Measurements from ENCODE around the gene CRTC3. TPM values are rescaled to one million over a fixed set of nuclear protein-coding genes. Genes with fewer than 3 reads are reported as not detected.

CRTC3 gene
- total RNA-seq, 1 experiment from 2014 or later: 31.1 TPM

DNA sequence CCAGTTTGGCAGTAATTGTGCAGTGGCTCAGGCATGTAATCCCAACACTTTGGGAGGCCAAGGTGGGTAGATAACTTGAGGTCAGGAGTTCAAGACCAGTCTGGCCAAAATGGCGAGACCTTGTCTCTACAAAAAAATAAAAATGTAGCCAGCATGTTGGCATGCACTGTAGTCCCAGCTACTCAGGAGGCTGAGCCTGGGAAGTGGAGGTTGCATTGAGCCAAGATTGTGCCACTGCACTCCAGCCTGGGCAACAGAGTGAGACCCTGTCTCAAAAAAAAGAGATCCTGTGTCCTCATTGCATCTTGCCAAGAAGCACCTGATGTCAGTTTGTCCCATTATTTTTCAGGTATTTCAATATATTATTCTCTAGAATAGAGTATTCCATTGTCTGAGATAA lies 61.8 kb downstream of the CRTC3 start:
- peak; percentile 28 for DNase-seq (ENCODE audit: extremely low read depth, low read depth)

GRCh38 chr15:90592131-90592881 lies 62.6 kb downstream of the CRTC3 start:
- DNase-seq (ENCODE audit: extremely low read depth, low read depth): peak; percentile 96

DNA sequence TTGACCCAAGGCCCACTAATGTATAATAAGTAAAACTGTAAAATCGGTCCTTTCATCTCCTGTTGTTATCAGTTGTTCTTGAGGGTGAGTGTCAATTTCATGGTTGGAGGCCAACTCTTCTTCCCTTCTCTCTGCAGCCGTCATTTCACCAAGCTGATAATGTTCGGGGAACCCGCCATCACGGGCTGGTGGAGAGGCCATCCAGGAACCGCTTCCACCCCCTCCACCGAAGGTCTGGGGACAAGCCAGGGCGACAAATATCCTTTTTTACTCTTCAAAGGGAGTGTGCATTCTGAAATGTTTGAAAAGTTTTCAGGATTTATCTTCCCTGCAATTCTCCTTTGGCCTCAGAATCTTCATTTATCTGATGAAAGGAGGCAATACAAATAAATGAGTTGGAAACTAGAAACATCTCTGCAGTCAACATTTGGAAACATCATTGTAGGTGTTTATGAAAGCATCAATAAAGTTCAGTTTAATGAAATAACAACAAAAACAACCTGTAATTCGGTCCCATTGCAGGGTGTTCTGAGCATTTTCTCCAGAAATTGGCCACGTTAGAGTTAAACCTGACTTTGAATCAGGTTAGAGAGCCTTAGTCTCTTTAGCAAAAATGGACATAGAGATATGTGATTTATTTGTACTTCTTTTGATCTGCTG lies 63.9 kb downstream of the CRTC3 start:
- peak; percentile 41 for DNase-seq (ENCODE audit: extremely low read depth, low read depth)

DNA sequence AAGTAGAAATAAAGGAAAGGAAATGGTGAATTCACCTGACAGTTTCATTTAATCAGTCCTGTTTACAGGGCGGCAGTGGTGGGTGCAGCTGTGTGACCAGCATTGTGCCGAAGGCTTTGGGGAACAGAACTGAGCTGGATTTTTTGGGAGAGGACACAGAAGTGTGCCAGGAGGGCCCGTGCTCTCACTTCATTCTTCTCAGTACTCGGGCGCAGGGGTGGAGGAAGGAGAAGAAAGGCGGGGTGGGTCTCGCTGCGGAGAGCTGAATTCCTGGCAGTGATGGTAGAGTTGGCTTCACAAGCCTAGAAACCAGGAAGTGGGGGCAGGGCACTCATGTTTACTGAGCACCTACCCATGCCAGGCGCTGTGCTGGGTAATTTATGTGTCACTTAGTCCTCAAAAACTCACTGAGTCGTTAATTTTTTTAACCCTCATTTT lies 64.6 kb downstream of the CRTC3 start:
- peak; percentile 95 for DNase-seq (ENCODE audit: extremely low read depth, low read depth)

DNA sequence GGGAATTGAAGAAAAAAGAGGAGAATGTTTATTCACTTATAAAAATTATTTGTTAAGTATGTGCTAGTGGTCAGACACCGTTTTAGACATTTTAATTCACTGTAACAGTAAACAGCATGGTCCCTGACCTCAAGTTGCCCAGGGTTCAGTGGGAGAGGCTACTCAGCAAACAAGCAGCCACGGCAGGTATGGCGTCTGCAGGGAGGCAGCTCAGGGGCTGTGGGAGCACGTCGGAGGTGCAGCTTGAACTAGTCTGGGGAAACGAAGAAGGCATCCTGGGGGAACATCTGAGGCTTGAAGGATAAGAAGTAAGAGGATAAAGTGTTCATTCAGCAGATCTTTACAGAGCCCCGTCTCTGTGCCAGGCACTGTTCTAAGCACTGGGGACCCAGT lies 66.0 kb downstream of the CRTC3 start:
- peak; percentile 28 for DNase-seq (ENCODE audit: extremely low read depth, low read depth)

DNA sequence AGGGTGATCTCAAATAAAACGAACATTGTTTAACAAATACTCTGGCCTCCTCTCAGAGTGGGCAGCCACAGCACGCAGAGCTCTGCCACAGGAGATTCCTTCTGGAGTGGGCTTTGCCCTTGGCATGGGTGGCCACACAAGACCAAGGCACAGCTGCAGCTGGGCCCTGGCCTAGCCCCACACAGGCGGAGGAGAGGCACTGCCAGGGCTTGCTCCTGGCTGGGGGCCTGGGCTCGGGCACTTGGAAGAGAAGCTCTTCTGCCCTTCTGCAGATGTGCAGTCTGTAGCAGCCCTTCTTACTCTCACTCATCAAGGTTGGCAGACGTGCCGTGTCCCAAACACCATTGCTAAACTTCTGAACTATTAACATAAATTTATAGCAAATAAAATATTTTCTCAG lies 67.2 kb downstream of the CRTC3 start:
- no peak for DNase-seq (ENCODE audit: extremely low read depth, low read depth)

DNA sequence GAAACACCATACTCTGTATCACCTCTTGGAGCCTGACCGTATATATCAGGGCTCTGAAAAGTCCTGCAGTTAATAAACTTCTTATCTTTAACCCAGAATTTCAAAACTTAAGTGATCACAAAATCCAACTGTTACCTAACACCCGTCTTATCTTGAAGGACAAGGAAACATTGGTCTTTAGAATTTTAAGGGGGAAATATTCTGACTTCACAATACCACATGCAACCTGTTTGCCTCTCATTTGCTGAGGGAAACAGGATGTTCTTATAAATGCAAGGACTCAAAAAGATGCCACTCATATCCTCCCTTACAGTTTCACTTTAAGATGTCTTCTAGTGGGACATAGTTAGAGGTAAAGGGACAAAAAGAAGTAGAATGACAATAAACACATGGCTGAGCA lies 67.9 kb downstream of the CRTC3 start:
- no peak for DNase-seq (ENCODE audit: extremely low read depth, low read depth)

DNA sequence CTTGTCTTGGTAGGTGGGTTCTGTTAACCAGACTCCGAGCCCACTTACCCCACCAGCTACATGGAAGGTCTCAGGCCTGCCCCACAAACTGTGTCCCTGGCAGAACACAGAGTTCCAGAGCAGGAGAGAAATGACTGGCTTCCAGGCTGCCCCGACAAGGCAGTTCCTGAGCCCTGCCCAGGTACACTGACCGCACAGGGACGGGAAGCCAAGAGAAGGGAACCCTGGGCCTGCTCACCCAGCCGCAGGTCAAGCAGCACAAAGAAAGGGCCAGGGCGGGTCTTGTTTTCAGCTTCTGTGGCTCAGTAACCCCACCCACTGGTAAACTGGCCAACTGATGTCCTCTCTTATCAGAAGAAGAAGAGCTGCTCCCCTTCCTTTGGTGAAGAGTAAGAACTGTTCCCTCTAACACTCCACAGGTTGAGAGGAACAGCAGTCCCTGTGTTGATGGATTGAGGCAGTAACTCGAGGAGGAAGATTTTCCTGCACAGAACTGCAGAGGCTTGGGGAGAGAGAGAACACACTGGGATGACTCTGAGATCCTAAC lies 68.4 kb downstream of the CRTC3 start:
- DNase-seq (ENCODE audit: extremely low read depth, low read depth): peak; percentile 68

- DNase-seq (ENCODE audit: extremely low read depth, low read depth): no peak
Measured at GRCh38 chr15:90598679-90599078, 69.0 kb downstream of the CRTC3 start.

DNA sequence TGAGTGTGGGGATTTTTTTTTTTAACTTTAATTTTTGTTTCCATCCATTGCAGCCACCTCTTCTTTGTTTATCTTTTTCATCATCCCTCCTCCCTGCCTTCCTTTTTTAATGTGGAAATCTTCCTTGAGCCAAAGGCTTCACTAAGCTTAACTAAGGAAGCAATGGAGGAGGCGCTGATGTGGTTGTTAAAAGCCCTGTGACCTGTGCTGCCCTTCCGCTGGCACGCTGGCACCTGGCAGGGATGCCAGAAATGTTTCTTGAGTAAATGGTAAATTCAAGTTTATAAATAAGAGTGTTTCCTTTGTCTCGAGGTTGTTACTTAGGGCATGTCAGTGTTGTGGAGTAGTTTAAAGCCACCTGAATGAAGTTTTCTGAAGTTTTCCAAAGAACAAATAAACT lies 69.4 kb downstream of the CRTC3 start:
- peak; percentile 63 for DNase-seq (ENCODE audit: extremely low read depth, low read depth)

GRCh38 chr15:90599644-90600043 lies 69.9 kb downstream of the CRTC3 start:
- DNase-seq (ENCODE audit: extremely low read depth, low read depth): peak; percentile 47

GRCh38 chr15:90600954-90601353 lies 71.2 kb downstream of the CRTC3 start:
- no peak for DNase-seq (ENCODE audit: extremely low read depth, low read depth)

GRCh38 chr15:90603893-90604292 lies 74.2 kb downstream of the CRTC3 start:
- DNase-seq (ENCODE audit: extremely low read depth, low read depth): no peak

GRCh38 chr15:90606641-90607040 lies 76.9 kb downstream of the CRTC3 start:
- DNase-seq (ENCODE audit: extremely low read depth, low read depth): no peak

DNA sequence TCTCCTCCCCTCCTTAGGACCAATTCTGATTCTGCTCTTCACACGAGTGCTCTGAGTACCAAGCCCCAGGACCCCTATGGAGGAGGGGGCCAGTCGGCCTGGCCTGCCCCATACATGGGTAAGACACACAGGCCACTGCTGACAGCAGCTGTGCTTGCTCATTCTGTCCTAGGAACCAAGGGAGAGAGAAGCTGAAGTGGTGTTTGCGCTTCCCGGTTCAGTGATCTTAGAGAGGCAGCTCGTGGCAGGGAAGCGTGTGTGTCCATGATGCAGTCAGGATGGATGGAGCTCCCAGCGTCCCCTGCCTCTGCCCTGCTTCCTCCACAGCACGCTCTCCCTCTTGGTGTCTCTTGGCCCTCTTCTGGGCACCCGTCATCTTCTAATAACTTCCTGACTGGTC lies 77.6 kb downstream of the CRTC3 start:
- DNase-seq (ENCODE audit: extremely low read depth, low read depth): no peak

GRCh38 chr15:90609242-90610180 lies 79.8 kb downstream of the CRTC3 start:
- DNase-seq (ENCODE audit: extremely low read depth, low read depth): no peak

- no peak for DNase-seq (ENCODE audit: extremely low read depth, low read depth)
Measured at GRCh38 chr15:90610190-90610589, 80.5 kb downstream of the CRTC3 start.

DNA sequence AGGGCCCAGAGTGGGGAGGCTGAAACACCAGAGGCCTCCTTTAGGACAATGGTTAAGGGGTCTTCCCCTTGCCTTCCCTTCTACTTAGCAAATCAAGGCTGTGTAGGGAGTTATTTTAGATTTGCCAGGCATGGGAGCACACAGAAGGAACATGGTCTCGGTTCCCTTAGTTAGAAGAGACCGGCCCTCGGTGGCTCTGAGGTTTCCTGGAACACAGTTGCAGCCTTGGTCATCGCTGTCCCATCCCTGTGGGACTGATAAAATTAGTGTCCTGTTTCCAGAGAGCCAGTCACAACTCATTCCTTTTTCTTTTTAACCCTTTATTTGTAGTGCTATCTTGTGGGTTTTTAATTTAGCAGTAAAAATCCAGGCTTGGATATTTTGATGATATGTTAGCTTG lies 81.4 kb downstream of the CRTC3 start:
- no peak for DNase-seq (ENCODE audit: extremely low read depth, low read depth)

DNA sequence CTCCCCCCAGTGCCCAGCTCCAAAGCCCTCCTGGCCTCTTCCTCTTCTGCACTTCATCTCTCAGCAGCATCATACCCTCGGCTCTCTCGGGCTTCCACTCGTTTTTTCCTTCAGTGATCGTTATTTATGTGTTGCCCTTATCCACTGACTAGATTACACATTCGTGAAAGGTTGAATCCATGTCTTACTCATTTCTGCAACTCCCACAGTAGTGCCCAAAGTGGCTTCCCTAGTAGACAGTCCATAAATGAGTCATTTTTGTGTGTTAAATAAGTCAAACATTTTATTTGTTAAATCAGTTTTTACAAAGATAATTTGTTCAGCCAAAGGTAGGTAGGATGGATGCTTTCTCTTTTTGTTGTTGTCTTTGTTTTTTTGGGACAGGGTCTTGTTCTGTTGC lies 87.4 kb downstream of the CRTC3 start:
- no peak for DNase-seq (ENCODE audit: extremely low read depth, low read depth)

DNA sequence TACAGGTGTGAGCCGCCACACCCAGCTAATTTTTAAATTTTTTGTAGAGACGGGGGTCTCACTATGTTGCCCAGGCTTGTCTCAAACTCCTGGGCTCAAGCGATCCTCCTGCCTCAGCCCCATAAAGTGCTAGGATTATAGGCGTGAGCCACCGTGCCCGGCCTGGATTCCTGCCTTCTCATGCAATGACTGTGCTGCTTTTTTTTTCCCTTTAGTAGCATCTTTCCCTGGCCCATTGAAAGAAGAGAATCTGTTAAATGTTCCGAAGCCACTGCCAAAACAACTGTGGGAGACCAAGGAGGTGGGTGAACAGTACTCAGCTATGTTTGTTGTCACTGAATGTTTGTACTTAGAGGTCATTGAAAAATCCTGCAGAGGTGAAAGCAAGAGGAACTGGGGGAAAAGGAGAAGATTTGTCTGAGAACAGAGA lies 88.0 kb downstream of the CRTC3 start:
- no peak for DNase-seq (ENCODE audit: extremely low read depth, low read depth)

All from NCI-H460 (cell line).